ENCODE measurements around the gene CEACAM1.

DNA sequence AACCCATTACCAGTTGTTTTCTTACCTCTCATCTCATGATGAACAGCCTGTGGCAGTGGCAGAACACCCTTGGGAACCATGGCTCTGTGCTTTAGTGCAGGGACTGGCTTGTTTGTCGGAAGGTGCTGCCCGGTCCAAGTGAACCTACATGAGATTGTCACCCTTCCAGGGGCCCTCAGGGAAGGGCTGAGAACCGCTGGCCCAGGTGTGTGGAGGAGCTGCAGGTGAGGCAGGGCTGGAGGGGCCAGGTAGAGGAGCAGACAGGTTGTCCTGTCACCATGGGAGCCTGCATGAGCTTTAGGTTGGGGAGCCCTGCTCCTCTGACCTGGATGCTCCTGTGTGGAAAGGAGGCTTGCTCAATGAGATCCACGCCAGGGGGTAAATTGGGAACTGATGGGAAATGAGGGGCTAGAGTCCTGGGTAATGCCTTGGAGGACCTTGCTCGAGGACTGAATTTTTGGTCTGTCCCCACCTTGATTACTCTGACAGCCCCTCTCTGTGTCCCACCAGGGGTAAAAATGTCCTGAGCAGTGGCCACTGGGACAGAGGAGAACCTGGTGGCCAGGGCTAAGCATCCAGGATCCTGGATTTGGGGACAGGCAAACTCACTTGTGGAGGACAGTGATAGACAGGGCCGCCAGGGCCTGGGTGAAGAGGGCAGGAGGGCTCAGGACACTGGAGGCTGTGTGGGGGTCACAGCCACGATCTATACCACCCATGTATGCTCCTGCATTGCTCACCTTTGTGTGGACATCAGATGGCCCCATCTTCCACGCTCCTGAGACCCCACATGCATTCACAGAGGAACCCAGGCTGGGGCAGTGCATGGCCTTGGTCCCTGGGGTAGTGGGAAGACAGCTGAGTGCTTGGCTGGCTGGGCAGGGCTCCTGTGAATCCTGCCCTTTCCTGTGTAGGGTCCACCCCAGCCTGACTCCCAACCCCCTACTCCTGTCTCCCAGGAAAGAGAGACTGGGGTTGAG, 24.1 kb upstream of the CEACAM1 start:
- TF ChIP-seq POLR2AphosphoS5 (IDR thresholded peaks at IDR 0.05): no peak
- no peak for TF ChIP-seq CTCF (IDR thresholded peaks at IDR 0.05)
- TF ChIP-seq POLR2A (IDR thresholded peaks at IDR 0.05): no peak

All from breast epithelium (tissue), 3 donors.